ENCODE data around the gene BORA. TPM values are rescaled to one million over a fixed set of nuclear protein-coding genes. Genes with fewer than 3 reads are reported as not detected.

Gene BORA
- polyA plus RNA-seq (2012; ENCODE audit: low read depth, missing spikeins), result 12.9 TPM

- DNase-seq (ENCODE audit: insufficient read length, low spot score) (peak; percentile 72), FAIRE-seq (peak; percentile 100)
- TF ChIP-seq TAF1 (IDR thresholded peaks at IDR 0.05; ENCODE audit: low read depth, low read length) (no peak; the same call in 1 of the 2 replicates), SPI1 (IDR thresholded peaks at IDR 0.05; ENCODE audit: low read depth, low read length) (peak; percentile 47; the same call in 1 of the 2 replicates), PAX5 (IDR thresholded peaks at IDR 0.05; ENCODE audit: insufficient read depth, low read length, severe bottlenecking) (no peak), POU2F2 (IDR thresholded peaks at IDR 0.05; ENCODE audit: low read depth, low read length) (peak; percentile 79), POLR2AphosphoS5 (IDR thresholded peaks at IDR 0.05; ENCODE audit: low read depth, low read length) (peak; percentile 79), POLR2A (IDR thresholded peaks at IDR 0.05; ENCODE audit: low read depth, low read length) (peak; percentile 77)
Measured at GRCh38 chr13:72727417-72728289, at the start of gene BORA, which contains the start of gene MZT1. Gene BORA, plus strand, starts transcription at chr13:72727923. Its CDS starts 1,018 bp downstream, at chr13:72728941. Gene MZT1, minus strand, starts transcription at chr13:72727629. Its CDS starts 27 bp downstream, at chr13:72727602.

- FAIRE-seq (no peak), DNase-seq (ENCODE audit: insufficient read length, low spot score) (no peak)
- TF ChIP-seq POU2F2 (IDR thresholded peaks at IDR 0.05; ENCODE audit: low read depth, low read length) (no peak), POLR2A (IDR thresholded peaks at IDR 0.05; ENCODE audit: low read depth, low read length) (no peak), PAX5 (IDR thresholded peaks at IDR 0.05; ENCODE audit: insufficient read depth, low read length, severe bottlenecking) (no peak), SPI1 (IDR thresholded peaks at IDR 0.05; ENCODE audit: low read depth, low read length) (no peak), TAF1 (IDR thresholded peaks at IDR 0.05; ENCODE audit: low read depth, low read length) (no peak), POLR2AphosphoS5 (IDR thresholded peaks at IDR 0.05; ENCODE audit: low read depth, low read length) (no peak)
Measured at GRCh38 chr13:72678312-72678711, 49.4 kb upstream of the BORA start.

- DNase-seq (ENCODE audit: insufficient read length, low spot score) (no peak), FAIRE-seq (no peak)
- TF ChIP-seq SPI1 (IDR thresholded peaks at IDR 0.05; ENCODE audit: low read depth, low read length) (no peak), POU2F2 (IDR thresholded peaks at IDR 0.05; ENCODE audit: low read depth, low read length) (no peak), POLR2A (IDR thresholded peaks at IDR 0.05; ENCODE audit: low read depth, low read length) (no peak), PAX5 (IDR thresholded peaks at IDR 0.05; ENCODE audit: insufficient read depth, low read length, severe bottlenecking) (no peak), POLR2AphosphoS5 (IDR thresholded peaks at IDR 0.05; ENCODE audit: low read depth, low read length) (no peak), TAF1 (IDR thresholded peaks at IDR 0.05; ENCODE audit: low read depth, low read length) (no peak)
Measured at GRCh38 chr13:72680353-72680752, 47.4 kb upstream of the BORA start.

- no peak for TF ChIP-seq POLR2AphosphoS5 (IDR thresholded peaks at IDR 0.05; ENCODE audit: low read depth, low read length)
- no peak for TF ChIP-seq TAF1 (IDR thresholded peaks at IDR 0.05; ENCODE audit: low read depth, low read length)
- no peak for TF ChIP-seq POU2F2 (IDR thresholded peaks at IDR 0.05; ENCODE audit: low read depth, low read length)
- no peak for TF ChIP-seq POLR2A (IDR thresholded peaks at IDR 0.05; ENCODE audit: low read depth, low read length)
- TF ChIP-seq SPI1 (IDR thresholded peaks at IDR 0.05; ENCODE audit: low read depth, low read length), result no peak
- TF ChIP-seq PAX5 (IDR thresholded peaks at IDR 0.05; ENCODE audit: insufficient read depth, low read length, severe bottlenecking), result no peak
- no peak for FAIRE-seq
- no peak for DNase-seq (ENCODE audit: insufficient read length, low spot score)
Measured at GRCh38 chr13:72686766-72687165, 41.0 kb upstream of the BORA start.

- TF ChIP-seq POLR2AphosphoS5 (IDR thresholded peaks at IDR 0.05; ENCODE audit: low read depth, low read length) (no peak), TAF1 (IDR thresholded peaks at IDR 0.05; ENCODE audit: low read depth, low read length) (no peak), PAX5 (IDR thresholded peaks at IDR 0.05; ENCODE audit: insufficient read depth, low read length, severe bottlenecking) (no peak), SPI1 (IDR thresholded peaks at IDR 0.05; ENCODE audit: low read depth, low read length) (no peak), POLR2A (IDR thresholded peaks at IDR 0.05; ENCODE audit: low read depth, low read length) (no peak), POU2F2 (IDR thresholded peaks at IDR 0.05; ENCODE audit: low read depth, low read length) (no peak)
- no peak for DNase-seq (ENCODE audit: insufficient read length, low spot score)
- no peak for FAIRE-seq
Measured at GRCh38 chr13:72689181-72689696, 38.5 kb upstream of the BORA start.

DNA sequence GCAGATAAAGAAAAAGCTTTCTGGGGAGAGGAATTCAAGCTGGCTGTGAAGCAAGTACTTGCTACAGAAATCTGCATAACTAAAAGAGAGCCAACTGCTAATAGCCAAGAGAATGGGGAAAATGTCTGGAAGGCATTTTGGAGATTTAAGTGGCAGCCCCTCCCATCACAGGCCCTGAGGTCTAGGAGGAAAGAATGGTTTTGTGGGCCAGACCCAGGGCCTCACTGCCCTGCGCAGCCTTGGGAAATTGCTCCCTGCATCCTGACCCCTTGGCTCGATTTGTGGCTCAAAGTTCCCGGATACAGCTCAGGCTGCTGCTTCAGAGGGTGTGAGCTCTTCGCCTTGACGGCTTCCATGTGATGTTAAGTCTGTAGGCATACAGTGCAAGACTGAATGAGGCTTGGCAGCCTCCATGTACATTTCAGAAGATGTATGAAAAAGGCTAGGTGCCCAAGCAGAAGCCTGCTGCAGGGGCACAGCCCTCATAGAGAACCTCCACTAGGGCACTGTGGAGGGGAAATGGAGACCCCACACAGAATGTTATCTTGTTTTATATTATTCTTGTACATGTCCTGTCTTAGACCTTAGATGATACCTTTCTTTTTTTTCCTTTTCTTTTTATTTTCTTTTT is 34.7 kb upstream of the BORA start:
- TF ChIP-seq POLR2A (IDR thresholded peaks at IDR 0.05; ENCODE audit: low read depth, low read length) (no peak), SPI1 (IDR thresholded peaks at IDR 0.05; ENCODE audit: low read depth, low read length) (no peak), PAX5 (IDR thresholded peaks at IDR 0.05; ENCODE audit: insufficient read depth, low read length, severe bottlenecking) (no peak), POU2F2 (IDR thresholded peaks at IDR 0.05; ENCODE audit: low read depth, low read length) (no peak), TAF1 (IDR thresholded peaks at IDR 0.05; ENCODE audit: low read depth, low read length) (no peak), POLR2AphosphoS5 (IDR thresholded peaks at IDR 0.05; ENCODE audit: low read depth, low read length) (no peak)
- no peak for DNase-seq (ENCODE audit: insufficient read length, low spot score)
- FAIRE-seq, result no peak

DNA sequence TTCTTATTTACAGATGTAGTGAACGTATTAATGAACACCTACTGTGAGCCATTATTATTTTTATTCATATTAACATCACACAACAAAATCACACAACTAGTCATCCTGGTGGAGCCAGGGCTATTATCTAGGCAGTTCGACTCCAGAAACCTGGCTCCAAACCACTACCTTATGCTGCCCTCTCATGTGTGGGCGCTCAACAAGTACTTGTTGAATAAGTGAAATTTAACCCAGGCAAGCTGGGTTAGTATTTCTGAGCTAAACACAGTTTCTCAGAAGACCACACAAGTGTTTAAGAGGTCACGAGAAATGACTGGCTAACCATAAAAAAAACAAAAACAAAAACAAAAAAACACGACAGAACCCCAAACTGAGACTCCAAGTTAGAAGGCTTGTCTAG is 33.9 kb upstream of the BORA start:
- no peak for FAIRE-seq
- TF ChIP-seq TAF1 (IDR thresholded peaks at IDR 0.05; ENCODE audit: low read depth, low read length) (no peak), POU2F2 (IDR thresholded peaks at IDR 0.05; ENCODE audit: low read depth, low read length) (no peak), POLR2A (IDR thresholded peaks at IDR 0.05; ENCODE audit: low read depth, low read length) (no peak), POLR2AphosphoS5 (IDR thresholded peaks at IDR 0.05; ENCODE audit: low read depth, low read length) (no peak)
- no peak for DNase-seq (ENCODE audit: insufficient read length, low spot score)

DNA sequence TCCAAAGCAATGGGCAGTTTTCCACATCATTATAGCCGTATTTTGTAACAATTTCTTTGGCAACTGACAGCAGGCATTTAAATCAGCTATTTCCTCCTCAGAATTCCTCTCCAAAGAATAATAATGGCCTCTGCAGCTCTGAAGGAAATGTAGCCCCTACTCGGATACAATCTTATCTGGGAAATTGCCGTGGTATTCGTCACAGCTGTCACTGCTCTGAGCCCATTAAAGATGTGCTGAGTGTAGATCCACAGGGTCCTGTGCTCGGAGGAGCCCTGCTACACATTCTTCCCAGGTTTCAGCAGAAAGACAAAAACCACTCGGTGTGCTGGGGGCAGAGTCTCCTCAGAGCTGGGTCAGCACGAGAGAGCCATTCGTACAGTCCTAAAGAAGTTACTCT is 33.4 kb upstream of the BORA start:
- TF ChIP-seq PAX5 (IDR thresholded peaks at IDR 0.05; ENCODE audit: insufficient read depth, low read length, severe bottlenecking) (no peak), POLR2A (IDR thresholded peaks at IDR 0.05; ENCODE audit: low read depth, low read length) (no peak)
- DNase-seq (ENCODE audit: insufficient read length, low spot score), result no peak
- FAIRE-seq, result no peak

DNA sequence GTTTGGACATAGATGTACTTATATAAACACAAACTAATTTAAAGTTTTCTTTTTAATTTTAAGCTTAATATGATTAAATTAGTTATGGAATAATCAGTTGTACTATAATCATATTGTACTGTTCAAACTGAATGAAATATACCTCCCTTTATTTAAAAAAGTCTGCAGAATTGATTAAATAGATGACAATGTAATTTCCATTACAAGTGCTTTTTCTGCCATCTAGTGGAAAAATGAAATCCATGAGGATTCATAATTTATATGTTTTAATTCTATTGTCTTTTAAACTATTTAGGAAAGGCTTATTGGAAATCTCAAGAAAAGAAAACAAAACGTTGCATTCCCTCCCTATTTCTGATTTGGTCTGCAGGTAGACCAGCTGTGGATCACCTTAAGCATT is 31.1 kb upstream of the BORA start:
- TF ChIP-seq POLR2AphosphoS5 (IDR thresholded peaks at IDR 0.05; ENCODE audit: low read depth, low read length) (no peak), TAF1 (IDR thresholded peaks at IDR 0.05; ENCODE audit: low read depth, low read length) (no peak), POLR2A (IDR thresholded peaks at IDR 0.05; ENCODE audit: low read depth, low read length) (no peak), PAX5 (IDR thresholded peaks at IDR 0.05; ENCODE audit: insufficient read depth, low read length, severe bottlenecking) (no peak), SPI1 (IDR thresholded peaks at IDR 0.05; ENCODE audit: low read depth, low read length) (no peak), POU2F2 (IDR thresholded peaks at IDR 0.05; ENCODE audit: low read depth, low read length) (no peak)
- DNase-seq (ENCODE audit: insufficient read length, low spot score) (no peak), FAIRE-seq (no peak)
